Retina (tissue), 1 donor: Measurements from ENCODE around the gene TIMP2.
"Not testable (repeated sequence)": the region's sequence is repeated elsewhere in the genome, so short reads cannot be mapped to it uniquely, and the experiment has no call there.

Experiments
- DNase-seq: peaks from one replicate; pipeline ENCODE4 v3.0.0-alpha.2; 2016

Gene TIMP2

GRCh38 chr17:78886954-78887353 lies 38.2 kb downstream of the TIMP2 start:
- no peak for DNase-seq

DNA sequence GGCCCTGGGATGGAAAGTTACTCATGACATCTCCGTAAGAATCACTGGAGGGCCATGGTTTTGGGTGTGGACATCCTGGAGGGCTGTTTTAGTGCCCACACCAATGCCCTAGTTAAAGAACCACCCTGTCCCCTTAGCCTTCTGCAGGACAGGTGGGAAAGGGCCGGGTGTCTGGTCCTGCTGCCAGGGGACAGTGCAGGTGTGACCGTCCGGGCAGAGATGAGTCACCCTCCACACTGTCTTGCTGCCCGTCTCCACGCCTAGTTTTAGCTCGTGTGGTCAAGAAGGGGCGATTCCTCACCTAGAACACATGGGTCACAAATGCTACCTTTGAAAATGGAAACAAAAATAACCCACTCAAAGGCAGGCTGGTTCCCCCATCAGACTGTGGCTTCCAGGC lies 39.2 kb downstream of the TIMP2 start:
- DNase-seq, result no peak

DNA sequence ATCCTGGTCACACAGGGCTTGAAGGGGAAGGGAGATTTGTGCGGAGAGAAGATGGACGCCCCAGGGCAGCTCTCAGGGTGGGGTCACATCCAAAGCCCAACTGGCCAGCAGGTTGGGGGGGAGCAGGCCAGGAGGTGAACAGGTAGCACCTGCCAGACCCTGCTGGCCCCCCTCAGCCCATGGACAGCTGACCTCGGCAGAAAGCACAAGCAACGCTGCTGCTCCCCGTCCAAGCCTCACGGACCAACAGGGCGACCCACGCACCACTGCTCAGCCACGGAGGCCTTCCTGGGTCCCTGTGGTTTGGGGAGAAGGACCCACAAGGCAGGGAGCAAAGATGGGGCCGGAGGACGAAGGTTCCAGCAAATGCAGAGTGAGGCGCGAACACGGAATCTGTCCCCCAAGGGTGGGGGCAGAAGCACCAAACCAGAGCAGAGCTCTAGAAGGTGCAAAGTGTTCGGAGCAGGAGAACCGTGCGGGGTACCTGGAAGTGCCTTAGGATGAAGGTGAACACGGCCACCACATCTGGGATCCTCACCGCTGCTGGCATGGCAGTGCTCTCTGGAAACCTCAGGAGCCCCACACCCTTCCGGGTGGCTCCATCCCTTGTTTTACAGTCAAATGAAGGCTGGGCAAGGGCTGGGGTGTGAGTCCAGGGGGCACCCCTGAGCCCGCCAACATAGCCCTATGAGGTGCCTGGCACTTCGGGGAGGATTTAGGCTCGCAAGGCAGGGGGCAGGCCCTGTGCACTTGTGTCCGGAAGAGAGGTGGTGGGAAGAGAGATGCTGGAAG lies 40.1 kb downstream of the TIMP2 start:
- no peak for DNase-seq

GRCh38 chr17:78884148-78884825 lies 40.9 kb downstream of the TIMP2 start:
- peak; percentile 54 for DNase-seq

- peak; percentile 85 for DNase-seq
Measured at GRCh38 chr17:78883533-78884131, 41.6 kb downstream of the TIMP2 start.

GRCh38 chr17:78883089-78883532 lies 42.1 kb downstream of the TIMP2 start:
- DNase-seq, result no peak

- DNase-seq, result no peak
Measured at GRCh38 chr17:78882540-78883088, 42.6 kb downstream of the TIMP2 start.

GRCh38 chr17:78879635-78880186 lies 45.5 kb downstream of the TIMP2 start:
- no peak for DNase-seq

GRCh38 chr17:78878871-78879527 lies 46.2 kb downstream of the TIMP2 start:
- DNase-seq, result no peak

- no peak for DNase-seq
Measured at GRCh38 chr17:78878261-78878660, 46.9 kb downstream of the TIMP2 start.

- not testable (repeated sequence) for DNase-seq
Measured at GRCh38 chr17:78876954-78877517, 48.2 kb downstream of the TIMP2 start.

GRCh38 chr17:78876094-78876597 lies 49.0 kb downstream of the TIMP2 start:
- no peak for DNase-seq

DNA sequence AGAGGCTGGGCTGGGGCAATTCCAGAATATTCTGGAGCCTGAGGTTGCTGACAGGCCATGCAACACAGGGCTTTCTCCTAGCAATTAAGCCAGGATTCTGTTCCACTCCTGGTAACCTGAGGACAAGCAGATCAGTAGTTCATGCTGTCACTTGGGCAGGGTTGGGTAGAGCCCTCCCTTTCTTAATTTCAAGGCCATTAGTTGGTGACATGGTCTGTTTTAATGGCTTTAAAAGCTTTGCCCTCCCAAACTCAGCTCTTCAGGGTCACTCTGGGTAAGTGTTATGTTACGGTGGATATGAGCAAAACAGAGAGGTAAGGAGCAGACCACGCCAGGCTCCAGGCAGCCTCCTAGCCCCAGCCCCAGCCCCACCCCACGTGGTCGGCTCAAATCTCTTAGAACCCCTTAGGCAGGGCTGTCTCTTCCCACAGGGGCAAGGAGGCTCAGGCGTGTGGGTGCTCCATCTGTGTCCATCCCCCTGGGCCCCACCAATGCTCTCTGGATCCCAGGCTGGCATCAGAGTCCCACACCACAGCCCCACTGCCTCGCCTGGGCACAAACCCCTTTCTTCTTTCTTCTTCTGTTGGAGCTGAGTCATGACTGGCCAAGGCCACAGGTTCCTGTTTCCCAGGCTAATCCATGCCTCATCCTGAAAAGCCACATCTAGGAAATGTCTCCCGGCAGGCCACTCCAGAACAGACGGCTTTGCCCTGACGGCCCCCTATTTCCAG lies 49.7 kb downstream of the TIMP2 start:
- DNase-seq, result peak; percentile 21

DNA sequence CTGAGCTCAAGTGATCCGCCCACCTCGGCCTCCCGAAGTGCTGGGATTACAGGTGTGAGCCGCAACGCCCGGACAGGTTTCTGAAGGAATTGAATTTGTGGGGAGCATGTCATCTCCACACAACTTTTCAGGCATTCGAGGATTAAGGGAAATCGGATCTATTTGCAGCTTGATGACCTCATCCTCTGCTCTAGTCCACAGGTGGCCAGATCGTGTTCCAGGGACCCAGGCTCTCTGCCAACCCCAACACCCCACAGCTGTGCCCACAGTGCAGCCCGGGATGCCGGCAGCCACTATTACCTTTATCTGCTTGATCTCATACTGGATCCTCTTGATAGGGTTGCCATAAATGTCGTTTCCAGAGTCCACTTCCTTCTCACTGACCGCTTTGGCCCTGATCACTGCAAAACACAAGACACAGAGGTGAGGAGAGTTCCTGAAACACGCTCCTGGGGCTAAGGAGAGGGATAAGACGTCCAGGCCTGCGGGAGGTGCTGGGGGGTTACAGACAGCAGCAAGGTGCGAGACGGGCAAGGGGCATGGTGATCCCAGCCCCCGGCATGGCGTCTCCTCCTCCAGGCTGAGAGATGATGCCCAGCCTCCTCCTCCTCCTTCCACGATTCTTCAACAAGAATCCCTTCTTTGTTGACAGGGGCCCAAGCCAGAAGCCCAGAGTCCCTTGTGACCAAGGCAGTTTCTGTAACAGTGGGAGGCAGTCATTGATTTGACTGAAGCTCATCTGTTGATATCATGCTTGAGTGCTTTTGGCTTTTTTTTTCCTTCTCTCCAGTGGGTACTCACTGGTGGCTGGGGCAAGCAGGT lies 51.5 kb downstream of the TIMP2 start:
- peak; percentile 66 for DNase-seq

- DNase-seq, result no peak
Measured at GRCh38 chr17:78872486-78872885, 52.7 kb downstream of the TIMP2 start.

DNA sequence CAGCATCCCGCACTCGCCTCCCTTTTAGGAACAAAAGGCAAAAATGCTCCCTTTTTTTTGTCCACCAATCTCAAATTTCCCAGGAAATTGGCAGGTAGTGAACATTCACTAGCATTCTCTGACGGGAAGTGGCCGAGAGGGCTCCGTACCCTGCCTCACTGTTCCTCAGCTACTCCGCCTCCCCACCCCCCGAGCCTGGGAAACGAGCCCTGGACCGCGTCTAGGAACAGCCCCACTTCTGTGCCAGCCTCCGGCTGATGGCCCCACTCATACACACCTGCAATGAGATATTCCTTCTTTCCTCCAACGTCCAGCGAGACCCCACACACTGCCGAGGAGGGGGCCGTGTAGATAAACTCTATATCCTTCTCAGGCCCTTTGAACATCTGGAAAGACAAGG lies 54.6 kb downstream of the TIMP2 start:
- DNase-seq, result no peak

DNA sequence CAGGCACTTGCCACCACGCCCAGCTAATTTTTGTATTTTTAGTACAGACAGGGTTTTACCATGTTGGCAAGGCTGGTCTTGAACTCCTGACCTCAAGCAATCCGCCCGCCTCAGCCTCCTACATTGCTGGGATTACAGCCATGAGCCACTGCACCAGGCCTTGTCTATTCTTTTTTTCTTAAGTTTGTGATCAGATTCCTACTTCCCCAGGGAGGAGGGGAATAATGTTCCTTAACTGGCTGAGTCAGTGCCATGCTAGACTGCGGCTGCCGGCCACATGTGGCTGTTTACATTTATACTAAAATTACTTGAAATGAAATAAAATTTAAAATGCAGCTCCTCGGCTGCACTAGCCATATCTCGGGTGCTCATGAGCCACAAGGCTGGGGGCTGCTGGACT lies 56.8 kb downstream of the TIMP2 start:
- DNase-seq, result no peak

- not testable (repeated sequence) for DNase-seq
Measured at GRCh38 chr17:78867046-78867445, 58.1 kb downstream of the TIMP2 start.

DNA sequence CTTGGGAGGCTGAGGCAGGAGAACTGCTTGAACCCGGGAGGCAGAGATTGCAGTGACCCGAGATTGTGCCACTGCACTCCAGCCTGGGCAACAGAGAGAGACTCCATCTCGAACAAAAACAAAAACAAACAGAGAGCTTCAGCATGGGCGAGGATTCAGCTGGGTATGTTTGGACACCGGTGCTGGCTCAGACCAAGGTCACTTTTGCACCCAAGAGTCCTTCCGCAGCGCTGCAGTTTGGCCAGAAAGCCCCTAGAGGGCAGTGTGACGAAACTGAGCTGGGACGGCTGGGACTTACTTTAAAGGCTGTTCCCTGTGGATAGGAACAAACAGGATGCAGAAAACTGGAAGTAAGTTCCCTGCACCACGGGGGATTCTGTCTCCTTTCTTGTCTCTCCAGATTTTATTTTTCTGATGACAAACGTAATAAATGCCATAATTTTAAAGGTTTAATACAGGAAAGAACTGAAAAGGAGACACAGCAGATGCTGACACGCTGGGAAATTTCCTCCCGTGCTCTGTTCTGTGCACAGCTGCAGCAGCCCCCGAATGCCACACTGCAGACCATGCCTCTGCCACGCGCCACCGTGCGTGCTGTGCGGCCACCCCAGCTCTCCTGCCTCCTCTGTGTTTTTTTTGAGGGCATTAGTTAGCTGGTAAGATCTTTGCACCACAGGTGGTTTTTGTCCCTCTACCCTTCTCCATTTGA lies 59.4 kb downstream of the TIMP2 start:
- peak; percentile 88 for DNase-seq

GRCh38 chr17:78864117-78864516 lies 61.1 kb downstream of the TIMP2 start:
- no peak for DNase-seq
